Sigmoid colon (tissue), 7 donors: Measurements from ENCODE around the gene HEPN1. TPM values are rescaled to one million over a fixed set of nuclear protein-coding genes. Genes with fewer than 3 reads are reported as not detected.

ENCODE experiments used
- DNase-seq: peaks from one replicate; pipeline ENCODE4 v3.0.0-alpha.2; 2019
- H3K27ac ChIP-seq, 4 donors: fragments of 200-600 bp; sonication (generic); one replicate each; pipeline ENCODE4 v1.5.1; 2016 to 2019; ENCODE audit warnings: mild to moderate bottlenecking in 1 of 4
- H3K27me3 ChIP-seq, 3 donors: fragments of 200-600 bp; sonication (generic); one replicate each; pipeline ENCODE4 v1.5.1; 2019; ENCODE audit warnings: mild to moderate bottlenecking in 1 of 3
- H3K36me3 ChIP-seq, 4 donors: fragments of 200-600 bp; sonication (generic); one replicate each; pipeline ENCODE4 v1.5.1; 2016 to 2019
- H3K4me1 ChIP-seq, 4 donors: fragments of 200-600 bp; sonication (generic); one replicate each; pipeline ENCODE4 v1.5.1; 2017 to 2019
- H3K4me3 ChIP-seq, 4 donors: fragments of 200-600 bp; sonication (generic); one replicate each; pipeline ENCODE4 v1.5.1; 2017 to 2019; ENCODE audit warnings: mild to moderate bottlenecking in 2 of 4, moderate library complexity in 1 of 4
- H3K9me3 ChIP-seq, 4 donors: fragments of 200-600 bp in 3 of 4; sonication (generic) in 3 of 4; one replicate each; pipeline versions ENCODE4 v1.5.1 to v1.6.1; 2013 to 2019
- EP300 ChIP-seq, 4 donors: sonication (generic); formaldehyde crosslinking; IDR thresholded peaks; one replicate each; pipeline ENCODE4 v1.6.1; 2017; ENCODE audit warnings: antibody characterized with exemption in 4 of 4
- POLR2A ChIP-seq, 2 donors: fragments of 450-650 bp; IDR thresholded peaks; one replicate each; pipeline ENCODE4 v1.6.1; 2016; ENCODE audit warnings: antibody characterized with exemption in 2 of 2, mild to moderate bottlenecking in 2 of 2, moderate library complexity in 2 of 2
- POLR2AphosphoS5 ChIP-seq, 4 donors: sonication (generic); formaldehyde crosslinking; IDR thresholded peaks; one replicate each; pipeline ENCODE4 v1.6.1; 2017; ENCODE audit warnings: antibody characterized with exemption in 4 of 4
- WGBS, 2 donors: extraction: QIAGEN DNeasy Blood & Tissue Kit; methylation state at CpG; one replicate each; pipeline ENCODE4 v1.1.7; 2013; 5-methylcytosine and 5-hydroxymethylcytosine counted together
- intact Hi-C: fragments of 100-400 bp; cut with DNase I; formaldehyde crosslinking; loops from one replicate; pipeline ENCODE4 v1.15.1; 2023
- polyA plus RNA-seq, 3 donors: library from polyadenylated mRNA; stranded (reverse); fragments of 200-250 nt; gene quantifications; one replicate each; pipeline ENCODE4 v1.2.3, GENCODE V29; 2013
- total RNA-seq, 4 donors: library from RNA; depleted of rRNA; stranded (reverse); fragments of >200 nt; gene quantifications; one replicate each; pipeline ENCODE4 v1.1.0, GENCODE V29; 2016
- TF ChIP-seq, protein P1 (sequence below), 4 experiments: fragments of 450-650 bp in 3 of 4; fragments of 200-600 bp in 1 of 4; IDR thresholded peaks; one replicate each; pipeline ENCODE4 v1.5.1; 2016 to 2019; ENCODE audit warnings: antibody characterized with exemption in 4 of 4, mild to moderate bottlenecking in 3 of 4, moderate library complexity in 2 of 4
- donor health status: healthy with polysubstance abuse.
- donor health status: Bipolar disorder and iron deficiency.
- donor health status: healthy.

The HEPN1 gene
- total and polyA plus RNA-seq, 7 donors, result 0.04 TPM; not detected in 6

- Histone ChIP-seq H3K9me3 (no peaks in the 10 kb centered on the region), H3K27me3 (no peaks in the 10 kb centered on the region), H3K27ac (peak overlapping the region; percentile 43 to 74 (median 50)), H3K4me1 (peaks cover 0 to 12% (median 6%) of the 10 kb centered on the region in 4 donors), H3K36me3 (no peaks in the 10 kb centered on the region), H3K4me3 (peak overlapping the region in 3 of 4 donors; percentile 19 to 26 (median 21))
- intact Hi-C loops, result no loop called here
- WGBS, 2 donors, result 78 to 82% methylated on average over 9 of the region's 9 CpGs
- TF ChIP-seq POLR2A (IDR thresholded peaks at IDR 0.05), result no peak
- no peak for TF ChIP-seq POLR2AphosphoS5 (IDR thresholded peaks at IDR 0.05)
- TF ChIP-seq EP300 (IDR thresholded peaks at IDR 0.05), result no peak
- TF ChIP-seq, protein P1, sequence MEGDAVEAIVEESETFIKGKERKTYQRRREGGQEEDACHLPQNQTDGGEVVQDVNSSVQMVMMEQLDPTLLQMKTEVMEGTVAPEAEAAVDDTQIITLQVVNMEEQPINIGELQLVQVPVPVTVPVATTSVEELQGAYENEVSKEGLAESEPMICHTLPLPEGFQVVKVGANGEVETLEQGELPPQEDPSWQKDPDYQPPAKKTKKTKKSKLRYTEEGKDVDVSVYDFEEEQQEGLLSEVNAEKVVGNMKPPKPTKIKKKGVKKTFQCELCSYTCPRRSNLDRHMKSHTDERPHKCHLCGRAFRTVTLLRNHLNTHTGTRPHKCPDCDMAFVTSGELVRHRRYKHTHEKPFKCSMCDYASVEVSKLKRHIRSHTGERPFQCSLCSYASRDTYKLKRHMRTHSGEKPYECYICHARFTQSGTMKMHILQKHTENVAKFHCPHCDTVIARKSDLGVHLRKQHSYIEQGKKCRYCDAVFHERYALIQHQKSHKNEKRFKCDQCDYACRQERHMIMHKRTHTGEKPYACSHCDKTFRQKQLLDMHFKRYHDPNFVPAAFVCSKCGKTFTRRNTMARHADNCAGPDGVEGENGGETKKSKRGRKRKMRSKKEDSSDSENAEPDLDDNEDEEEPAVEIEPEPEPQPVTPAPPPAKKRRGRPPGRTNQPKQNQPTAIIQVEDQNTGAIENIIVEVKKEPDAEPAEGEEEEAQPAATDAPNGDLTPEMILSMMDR (IDR thresholded peaks at IDR 0.05), result no peak
- peak; percentile 67 for DNase-seq
These were observed 22.1 kb upstream of the HEPN1 start for GRCh38 chr11:124896821-124897391.

DNA sequence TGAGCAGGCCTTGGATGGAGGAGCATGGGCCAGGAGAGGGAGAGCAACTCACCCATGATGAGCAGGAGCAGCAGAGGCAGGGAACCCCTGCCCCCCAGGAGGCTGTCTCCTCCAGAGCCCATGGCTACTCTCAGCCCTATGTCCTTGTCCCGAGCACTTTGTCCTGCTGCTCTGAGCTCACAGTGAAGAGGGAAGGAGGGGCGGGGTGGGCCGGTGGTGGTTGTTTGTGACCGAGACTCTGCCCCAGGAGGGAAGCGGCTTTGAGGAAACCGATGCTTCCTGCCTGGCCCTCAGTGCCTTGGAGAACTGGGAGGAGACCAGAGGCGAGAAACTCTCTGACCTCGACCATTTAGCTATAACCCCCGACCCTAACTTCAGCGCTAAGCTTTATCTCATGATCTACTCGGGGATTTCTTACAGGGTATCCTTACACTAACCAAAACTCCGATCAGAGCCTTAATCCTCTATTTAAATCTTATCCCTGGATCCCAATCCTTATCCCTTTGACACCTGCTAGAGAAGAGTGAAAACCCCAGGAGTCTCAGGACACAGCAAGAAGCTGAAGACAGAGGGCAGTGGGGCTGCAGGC, 21.3 kb upstream of the HEPN1 start, which contains the start of gene ROBO4:
Gene ROBO4 (minus strand): TSS at position 192 of the 589 bp plus-strand sequence. CDS start 70 bp downstream, at position 122.
- Histone ChIP-seq H3K4me1 (peaks cover 0 to 12% (median 6%) of the 10 kb centered on the region in 4 donors), H3K4me3 (peak within 1 kb of the TSS in 3 of 4 donors; percentile 19 to 26 (median 21)), H3K36me3 (no peaks in the 10 kb centered on the region), H3K27me3 (no peaks in the 10 kb centered on the region), H3K27ac (peak within 1 kb of the TSS; percentile 43 to 74 (median 50)), H3K9me3 (no peaks in the 10 kb centered on the region)
- TF ChIP-seq POLR2AphosphoS5 (IDR thresholded peaks at IDR 0.05) (peak in 1 of 4 donors; percentile 6), EP300 (IDR thresholded peaks at IDR 0.05) (no peak)
- WGBS, 2 donors, result 34 to 51% methylated on average over 12 of the region's 12 CpGs
- intact Hi-C loops, result no loop called here
- DNase-seq, result peak; percentile 70

- intact Hi-C loops, result no loop called here
- Histone ChIP-seq H3K27ac (peak overlapping the region; percentile 36 to 74 (median 49)), H3K9me3 (no peaks in the 10 kb centered on the region), H3K27me3 (no peaks in the 10 kb centered on the region), H3K4me3 (no peak overlapping the region), H3K4me1 (peaks cover 0 to 12% (median 6%) of the 10 kb centered on the region in 4 donors), H3K36me3 (no peaks in the 10 kb centered on the region)
- TF ChIP-seq POLR2AphosphoS5 (IDR thresholded peaks at IDR 0.05), result no peak
- TF ChIP-seq, protein P1 (IDR thresholded peaks at IDR 0.05), result no peak
- TF ChIP-seq POLR2A (IDR thresholded peaks at IDR 0.05), result no peak
- TF ChIP-seq EP300 (IDR thresholded peaks at IDR 0.05), result no peak
- peak; percentile 59 for DNase-seq
- 62 to 68% methylated on average over 3 of the region's 3 CpGs for WGBS, 2 donors
These were observed 20.8 kb upstream of the HEPN1 start for GRCh38 chr11:124898263-124898680.

- WGBS, 2 donors, result 60 to 75% methylated on average over 5 of the region's 5 CpGs
- peak overlapping the region; percentile 36 to 74 (median 49) for H3K27ac ChIP-seq
- no peaks in the 10 kb centered on the region for H3K27me3 ChIP-seq
- H3K9me3 ChIP-seq, result no peaks in the 10 kb centered on the region
- peak in 1 of 4 donors; percentile 21 for TF ChIP-seq POLR2AphosphoS5 (IDR thresholded peaks at IDR 0.05)
- TF ChIP-seq POLR2A (IDR thresholded peaks at IDR 0.05), result no peak
- intact Hi-C loops, result no loop called here
- H3K4me1 ChIP-seq, result peaks cover 0 to 12% (median 6%) of the 10 kb centered on the region in 4 donors
- peak; percentile 67 for DNase-seq
- no peak overlapping the region for H3K4me3 ChIP-seq
- no peaks in the 10 kb centered on the region for H3K36me3 ChIP-seq
These were observed 20.3 kb upstream of the HEPN1 start for GRCh38 chr11:124898711-124899110.

- no peaks in the 10 kb centered on the region for H3K27me3 ChIP-seq
- H3K36me3 ChIP-seq, result no peaks in the 10 kb centered on the region
- peaks cover 0 to 8% (median 6%) of the 10 kb centered on the region in 4 donors for H3K4me1 ChIP-seq
- TF ChIP-seq POLR2AphosphoS5 (IDR thresholded peaks at IDR 0.05), result no peak
- TF ChIP-seq, protein P1 (IDR thresholded peaks at IDR 0.05), result no peak
- no peak for TF ChIP-seq EP300 (IDR thresholded peaks at IDR 0.05)
- TF ChIP-seq POLR2A (IDR thresholded peaks at IDR 0.05), result no peak
- WGBS, 2 donors, result 36 to 65% methylated on average over 6 of the region's 6 CpGs
- no peaks in the 10 kb centered on the region for H3K9me3 ChIP-seq
- no peak for DNase-seq
- peak overlapping the region; percentile 36 to 74 (median 49) for H3K27ac ChIP-seq
- no peak overlapping the region for H3K4me3 ChIP-seq
- intact Hi-C loops, result no loop called here
These were observed 19.5 kb upstream of the HEPN1 start for GRCh38 chr11:124899383-124900145.
